GM19463 (cell line): Measurements from ENCODE around the gene SRSF7.
"Not testable (repeated sequence)": the region's sequence is repeated elsewhere in the genome, so short reads cannot be mapped to it uniquely, and the experiment has no call there.

Experiments used
- ATAC-seq: cut with Tn5 transposase; IDR thresholded peaks from one replicate; pipeline ENCODE4 v1.9.1; 2021; ENCODE audit warnings: mild to moderate bottlenecking, moderate library complexity; ENCODE audit not compliant: unreplicated experiment

Gene SRSF7

GRCh38 chr2:38733300-38733971, 17.7 kb downstream of the SRSF7 start:
- ATAC-seq = no peak

GRCh38 chr2:38731684-38732221, 19.4 kb downstream of the SRSF7 start:
- ATAC-seq = no peak

DNA sequence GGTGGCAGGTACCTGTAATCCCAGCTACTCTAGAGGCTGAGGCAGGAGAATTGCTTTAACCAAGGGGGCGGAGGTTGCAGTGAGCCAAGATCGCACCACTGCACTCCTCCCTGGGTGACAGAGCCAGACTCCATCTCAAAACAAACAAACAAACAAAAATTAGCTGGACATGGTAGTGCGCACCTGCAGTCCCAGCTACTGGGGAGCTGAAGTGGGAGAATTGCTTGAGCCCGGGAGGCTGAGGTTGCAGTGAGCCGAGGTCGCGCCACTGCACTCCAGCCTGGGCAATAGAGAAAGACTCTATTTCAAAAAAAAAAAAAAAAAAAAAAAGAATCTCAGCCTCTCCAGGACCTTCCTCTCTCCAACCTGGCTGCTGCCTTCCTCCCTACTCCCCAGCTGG, 20.1 kb downstream of the SRSF7 start:
- ATAC-seq = no peak

- no peak for ATAC-seq
Measured at GRCh38 chr2:38728694-38729093, 22.5 kb downstream of the SRSF7 start.

GRCh38 chr2:38727661-38728060, 23.5 kb downstream of the SRSF7 start:
- no peak for ATAC-seq

- ATAC-seq = peak; percentile 68
Measured at GRCh38 chr2:38723173-38723572, 28.0 kb downstream of the SRSF7 start.

DNA sequence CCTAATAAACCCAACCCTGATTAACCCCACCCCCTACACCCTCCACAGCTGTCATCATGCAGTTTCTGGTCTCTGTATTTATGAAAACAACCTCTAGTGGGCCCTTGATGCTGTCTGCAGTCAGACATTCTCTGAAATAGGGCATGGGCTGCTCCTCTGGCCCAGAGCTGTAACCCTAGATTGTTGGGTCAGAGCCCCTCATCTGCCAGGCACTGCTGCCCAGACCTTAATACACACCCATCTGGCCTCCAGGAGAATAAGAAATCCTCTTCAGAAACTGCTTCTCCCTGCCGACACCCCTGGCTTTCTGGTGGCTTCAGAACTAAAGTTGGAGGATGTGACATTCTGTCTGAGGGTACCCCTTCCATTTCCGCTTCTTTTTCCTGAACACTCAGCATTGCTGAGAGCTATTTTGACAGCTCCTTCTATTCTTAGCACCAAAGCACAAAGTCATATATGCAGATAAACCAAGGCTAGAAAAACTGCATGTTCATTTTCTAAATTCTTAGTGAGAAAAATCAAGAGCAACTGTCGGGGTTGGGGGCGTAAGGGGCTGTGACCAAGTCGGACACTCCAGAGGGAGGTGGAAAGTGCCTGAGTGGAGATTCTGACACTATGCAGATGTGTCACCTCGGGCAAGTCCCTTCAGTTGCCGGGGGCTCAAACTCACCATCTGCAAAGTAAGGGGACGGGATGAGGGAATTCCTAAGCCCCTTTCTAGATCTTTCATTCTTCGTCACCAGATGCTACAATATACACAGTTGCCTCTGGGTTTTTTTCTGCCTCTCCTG, 28.7 kb downstream of the SRSF7 start:
- peak; percentile 64 for ATAC-seq

GRCh38 chr2:38720613-38721241, 30.4 kb downstream of the SRSF7 start:
- ATAC-seq = no peak

- no peak for ATAC-seq
Measured at GRCh38 chr2:38719706-38720105, 31.5 kb downstream of the SRSF7 start.

DNA sequence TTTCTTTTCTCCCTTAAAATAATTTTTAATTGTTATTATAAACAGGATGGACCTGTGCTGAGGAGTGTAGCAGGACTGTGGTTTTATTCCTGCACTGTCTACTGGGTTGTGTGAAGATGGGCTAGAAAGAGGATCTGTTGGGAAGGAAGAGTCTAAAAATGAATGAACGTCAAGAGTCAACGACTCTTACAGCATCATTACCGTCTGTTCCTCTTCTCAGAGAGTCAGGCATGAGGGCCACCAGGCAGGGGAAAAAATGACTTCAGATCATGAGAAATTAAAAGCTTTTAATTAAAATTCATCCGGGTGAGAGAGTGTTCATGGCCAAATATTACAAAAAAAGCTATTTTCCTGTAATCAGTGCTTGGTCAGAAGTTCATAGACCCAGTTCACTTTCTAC, 32.6 kb downstream of the SRSF7 start:
- no peak for ATAC-seq

- ATAC-seq = no peak
Measured at GRCh38 chr2:38716185-38716584, 35.0 kb downstream of the SRSF7 start.

- not testable (repeated sequence) for ATAC-seq
Measured at GRCh38 chr2:38714941-38715340, 36.2 kb downstream of the SRSF7 start.

DNA sequence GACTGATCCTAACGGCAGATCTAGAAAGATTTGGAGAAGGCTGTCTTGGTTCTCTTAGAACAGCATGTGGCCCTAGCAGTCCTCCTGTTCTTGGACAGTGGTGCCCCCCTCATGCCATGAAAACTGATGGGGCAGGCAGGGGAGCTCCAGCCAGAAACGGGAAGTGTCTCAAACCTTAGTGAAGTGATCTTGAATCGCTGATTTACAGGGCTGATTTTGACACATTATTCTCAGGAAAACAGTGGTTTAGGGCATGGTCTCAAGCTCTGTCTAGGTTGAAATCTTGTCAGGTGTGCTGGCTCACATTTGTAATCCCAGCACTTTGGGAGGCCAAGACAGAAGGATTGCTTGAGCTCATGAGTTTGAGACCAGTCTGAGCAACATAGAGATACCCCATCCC, 37.8 kb downstream of the SRSF7 start:
- ATAC-seq = no peak

DNA sequence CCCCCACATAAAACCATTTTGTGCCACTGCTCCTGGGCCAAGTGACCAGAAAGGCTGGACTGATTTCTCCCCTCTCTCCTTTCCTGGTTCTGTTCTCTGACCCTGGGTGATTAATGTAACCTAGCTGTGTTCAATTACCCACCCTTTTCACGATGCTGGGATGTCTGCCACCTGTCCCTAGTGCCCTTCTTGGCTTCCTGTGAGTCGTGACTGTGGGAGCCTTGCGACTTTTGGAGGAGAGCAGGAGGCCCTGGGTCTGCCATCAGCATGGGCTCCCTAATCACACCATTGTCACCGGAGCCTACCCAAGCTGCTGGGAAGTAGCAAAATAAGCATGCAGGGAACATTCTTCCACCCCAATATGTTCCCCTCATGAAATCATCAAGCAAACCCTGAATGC, 38.3 kb downstream of the SRSF7 start:
- no peak for ATAC-seq

GRCh38 chr2:38712413-38712812, 38.7 kb downstream of the SRSF7 start:
- no peak for ATAC-seq

DNA sequence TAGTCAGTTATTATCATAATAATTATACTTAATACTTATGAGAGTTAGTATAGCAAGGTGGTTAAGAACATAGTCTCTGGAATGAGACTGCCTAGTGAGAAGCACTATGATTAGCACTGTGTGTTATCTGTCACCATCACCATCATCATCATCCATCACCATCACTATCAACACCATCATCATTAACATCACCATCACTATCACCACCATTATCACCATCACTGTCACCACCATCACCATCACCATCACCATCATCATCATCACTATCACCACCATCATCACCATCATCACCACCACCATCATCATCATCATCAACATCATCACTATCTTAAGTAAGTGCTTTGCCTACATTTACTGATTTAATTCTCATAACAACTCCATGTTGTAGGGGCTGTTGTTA, 39.6 kb downstream of the SRSF7 start:
- no peak for ATAC-seq

DNA sequence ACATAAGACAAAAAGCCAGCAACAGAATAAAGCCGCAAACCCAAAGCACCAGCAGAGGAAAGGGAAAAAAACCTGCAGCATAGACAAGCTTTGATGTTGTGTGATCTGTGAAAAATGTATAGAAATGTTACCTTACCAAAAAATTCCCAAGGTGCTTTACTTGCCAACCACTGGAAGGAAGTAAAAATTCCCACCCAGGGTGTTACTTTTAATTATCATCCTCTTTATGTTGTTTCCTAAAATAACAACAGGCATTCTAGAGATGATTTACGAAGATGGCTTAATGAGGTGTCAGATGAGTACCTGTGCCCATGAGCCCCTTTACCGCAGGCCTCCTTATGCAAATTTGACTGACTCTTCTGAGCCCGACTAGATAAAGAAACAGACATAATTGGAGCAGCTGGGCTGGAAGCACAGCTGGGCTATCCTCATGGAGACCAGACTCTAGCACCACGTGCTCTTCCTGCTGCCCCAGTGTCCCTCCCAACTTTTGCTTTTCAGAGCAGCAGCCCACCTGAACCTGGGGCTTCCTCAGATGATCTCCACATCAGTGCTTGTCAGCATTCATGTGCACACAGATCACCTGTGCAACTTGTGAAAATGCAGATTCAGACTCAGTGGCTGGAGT, 41.5 kb downstream of the SRSF7 start:
- ATAC-seq = peak; percentile 89

DNA sequence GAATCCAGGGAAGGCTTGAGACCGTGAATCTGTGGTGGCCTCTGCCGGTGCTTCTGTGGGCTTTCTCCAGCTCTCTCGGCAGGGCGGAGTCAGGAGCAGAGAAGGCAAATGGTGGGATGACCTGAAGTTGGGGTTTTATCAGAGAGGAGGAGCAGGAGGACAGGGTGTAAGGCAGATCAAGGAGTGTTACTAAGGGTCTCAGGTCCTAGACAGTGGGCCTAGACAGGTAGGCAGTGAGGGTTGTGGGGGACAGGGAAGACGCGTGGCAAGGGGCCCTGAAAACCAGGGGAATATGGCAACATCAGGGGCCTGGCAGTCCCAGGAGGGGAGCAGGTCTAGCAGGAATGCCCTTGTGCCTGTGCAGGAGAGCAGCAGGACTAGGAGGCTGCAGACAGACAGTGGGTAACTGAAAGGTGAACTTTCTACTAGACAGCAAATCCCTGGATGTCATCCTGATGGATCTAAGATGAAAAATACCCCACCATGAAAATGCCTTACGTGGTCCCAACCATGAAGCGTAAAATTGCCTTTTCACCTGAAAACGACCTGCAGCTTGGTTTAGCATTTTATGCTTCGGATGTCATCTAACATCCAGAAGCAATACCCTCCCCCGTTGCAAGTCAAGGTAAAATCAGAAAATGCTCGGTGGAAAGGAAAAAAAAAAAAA, 42.1 kb downstream of the SRSF7 start:
- ATAC-seq = no peak

DNA sequence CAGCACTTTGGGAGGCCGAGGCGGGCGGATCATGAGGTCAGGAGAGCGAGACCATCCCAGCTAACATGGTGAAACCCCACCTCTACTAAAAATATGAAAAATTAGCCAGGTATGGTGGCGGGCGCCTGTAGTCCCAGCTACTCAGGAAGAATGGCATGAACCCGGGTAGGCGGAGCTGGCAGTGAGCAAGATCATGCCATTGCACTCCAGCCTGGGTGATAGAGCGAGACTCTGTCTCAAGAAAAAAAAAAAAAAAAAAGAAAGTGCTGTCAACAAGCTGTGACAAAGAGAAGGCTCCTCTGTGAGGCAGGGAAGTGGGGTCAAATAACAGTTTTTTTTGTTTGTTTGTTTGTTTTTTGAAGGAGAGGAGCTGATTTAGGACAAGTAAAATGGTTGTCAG, 42.7 kb downstream of the SRSF7 start:
- ATAC-seq = not testable (repeated sequence)

DNA sequence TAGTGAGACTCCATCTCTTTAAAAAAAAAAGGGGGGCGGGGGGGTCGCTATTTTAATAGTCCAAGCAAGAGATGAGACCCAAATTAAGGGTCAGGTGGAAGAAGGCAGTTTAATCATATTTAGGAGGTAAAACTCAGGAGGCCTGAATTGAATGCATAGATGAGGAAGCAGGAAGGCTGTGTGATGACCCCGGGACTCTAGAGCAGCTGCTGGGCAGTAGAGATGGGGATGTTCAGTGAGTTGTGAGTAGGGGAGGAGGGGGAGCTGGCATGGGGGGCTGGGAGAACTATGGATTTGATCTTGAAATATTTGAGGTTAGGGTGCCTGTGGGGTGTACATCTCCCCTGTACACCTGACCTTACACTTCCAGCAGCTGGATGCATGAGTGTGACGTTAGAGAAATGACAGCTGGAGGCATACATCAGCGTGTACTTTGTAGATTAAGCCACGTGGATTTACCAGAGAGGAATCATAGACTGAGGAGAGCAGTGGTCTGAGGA, 44.3 kb downstream of the SRSF7 start:
- ATAC-seq = no peak

GRCh38 chr2:38704664-38705063, 46.5 kb downstream of the SRSF7 start:
- ATAC-seq = no peak
